GM18520 (cell line): ENCODE data around the gene GET4.
"Not testable (repeated sequence)": the region's sequence is repeated elsewhere in the genome, so short reads cannot be mapped to it uniquely, and the experiment has no call there.

Experiments
- ATAC-seq: cut with Tn5 transposase; IDR thresholded peaks from one replicate; pipeline ENCODE4 v1.9.1; 2021; ENCODE audit not compliant: unreplicated experiment

GET4 gene

DNA sequence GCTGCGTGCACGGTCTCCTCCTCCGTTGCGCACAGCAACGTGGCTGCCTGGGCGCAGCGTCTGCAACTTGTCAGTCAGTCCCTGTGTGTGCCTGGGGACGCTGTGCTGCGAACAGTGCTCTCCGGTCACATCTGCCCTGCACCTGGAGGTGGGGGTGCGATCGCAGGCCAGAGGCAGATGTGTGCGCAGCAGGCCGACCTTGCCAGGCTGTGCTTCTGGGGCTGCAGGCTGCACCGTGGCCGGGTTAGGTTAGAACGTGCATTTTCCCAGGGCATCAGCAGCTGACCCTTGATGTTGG is 8.2 kb upstream of the GET4 start:
- ATAC-seq, result no peak

DNA sequence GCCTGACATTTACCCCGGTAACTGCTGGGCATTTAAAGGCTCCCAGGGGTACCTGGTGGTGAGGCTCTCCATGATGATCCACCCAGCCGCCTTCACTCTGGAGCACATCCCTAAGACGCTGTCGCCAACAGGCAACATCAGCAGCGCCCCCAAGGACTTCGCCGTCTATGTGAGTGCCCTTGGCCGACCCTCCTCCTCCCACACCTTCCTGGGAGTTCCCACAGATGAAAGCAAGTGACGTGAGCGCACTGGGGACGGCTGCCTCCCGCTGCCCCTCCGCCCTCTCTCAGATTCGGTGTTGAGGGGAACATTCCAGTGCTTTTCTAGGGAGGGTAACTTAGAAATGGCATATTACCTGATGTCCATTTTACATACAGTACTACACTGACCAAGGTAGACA is 7.0 kb upstream of the GET4 start:
- no peak for ATAC-seq

DNA sequence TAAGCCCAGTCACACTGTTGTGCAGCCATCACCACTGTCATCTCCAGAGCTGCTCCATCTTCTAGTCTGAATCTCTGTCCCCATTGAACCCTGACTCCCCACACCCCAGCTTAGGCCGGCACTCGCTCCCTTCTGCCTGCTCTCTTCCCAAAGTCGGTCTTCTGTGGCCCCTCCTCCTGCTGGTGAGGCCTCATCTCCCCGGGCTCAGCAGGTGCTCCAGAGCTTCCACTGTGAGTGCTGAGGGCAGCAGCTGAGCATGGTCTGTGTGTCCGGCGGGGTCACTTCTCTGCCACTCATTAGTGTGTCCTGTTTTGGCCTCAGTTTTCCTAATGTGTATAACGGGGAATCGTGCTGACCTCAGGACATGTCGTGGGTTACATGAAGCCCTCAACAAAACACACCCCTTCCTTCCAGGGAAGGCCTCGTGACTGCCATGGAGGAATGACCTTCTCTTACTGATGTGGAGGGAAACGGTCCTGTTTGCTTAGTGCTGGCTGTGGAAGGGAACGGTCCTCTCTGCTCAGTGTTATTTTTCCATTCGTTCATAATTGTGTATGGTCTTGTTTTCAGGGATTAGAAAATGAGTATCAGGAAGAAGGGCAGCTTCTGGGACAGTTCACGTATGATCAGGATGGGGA is 4.3 kb upstream of the GET4 start:
- no peak for ATAC-seq

DNA sequence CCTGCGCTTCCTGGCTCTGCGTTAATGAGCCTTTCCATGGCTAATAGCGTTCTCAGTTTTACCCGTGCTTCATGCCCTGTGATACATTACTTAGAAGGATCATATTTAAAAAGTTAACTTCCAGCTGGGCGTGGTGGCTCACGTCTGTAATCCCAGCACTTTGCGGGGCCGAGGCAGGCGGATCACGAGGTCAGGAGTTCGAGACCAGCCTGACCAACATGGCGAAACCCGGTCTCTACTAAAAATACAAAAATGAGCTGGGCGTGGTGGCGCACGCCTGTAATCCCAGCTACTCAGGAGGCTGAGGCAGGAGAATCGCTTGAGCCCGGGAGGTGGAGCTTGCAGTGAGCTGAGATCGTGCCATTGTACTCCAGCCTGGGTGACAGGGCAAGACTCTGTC is 3.7 kb upstream of the GET4 start:
- ATAC-seq, result not testable (repeated sequence)

DNA sequence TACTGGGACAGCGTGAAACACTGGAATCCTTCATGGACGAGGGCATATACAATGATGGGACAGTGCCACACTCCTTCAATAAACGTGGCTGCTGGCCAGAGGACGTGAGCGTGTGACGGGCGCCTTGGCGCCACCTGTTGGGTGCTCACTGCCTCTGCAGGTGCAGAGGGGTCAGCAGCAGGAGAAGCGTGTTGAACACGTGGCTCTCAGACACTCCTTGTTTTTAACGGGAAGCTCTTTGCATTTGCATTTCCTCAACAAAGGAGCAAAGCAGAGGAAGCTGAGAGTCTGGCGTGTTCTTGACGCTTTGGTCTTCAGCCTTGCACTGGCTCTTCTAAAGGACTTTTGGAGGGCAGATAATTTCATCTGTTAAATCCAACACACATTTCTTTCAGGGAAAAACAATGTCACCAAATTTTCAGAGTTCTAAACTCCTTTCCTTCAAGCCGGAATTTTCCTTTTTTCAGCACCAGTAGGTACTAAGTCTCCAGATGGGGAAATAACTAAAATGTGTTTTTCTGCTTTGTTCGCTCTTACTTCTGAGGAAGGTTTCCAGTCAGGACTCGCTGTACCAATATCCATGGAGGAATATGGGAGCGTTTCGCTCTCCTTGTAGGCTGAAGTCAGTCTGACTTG is 2.9 kb upstream of the GET4 start:
- ATAC-seq, result no peak

DNA sequence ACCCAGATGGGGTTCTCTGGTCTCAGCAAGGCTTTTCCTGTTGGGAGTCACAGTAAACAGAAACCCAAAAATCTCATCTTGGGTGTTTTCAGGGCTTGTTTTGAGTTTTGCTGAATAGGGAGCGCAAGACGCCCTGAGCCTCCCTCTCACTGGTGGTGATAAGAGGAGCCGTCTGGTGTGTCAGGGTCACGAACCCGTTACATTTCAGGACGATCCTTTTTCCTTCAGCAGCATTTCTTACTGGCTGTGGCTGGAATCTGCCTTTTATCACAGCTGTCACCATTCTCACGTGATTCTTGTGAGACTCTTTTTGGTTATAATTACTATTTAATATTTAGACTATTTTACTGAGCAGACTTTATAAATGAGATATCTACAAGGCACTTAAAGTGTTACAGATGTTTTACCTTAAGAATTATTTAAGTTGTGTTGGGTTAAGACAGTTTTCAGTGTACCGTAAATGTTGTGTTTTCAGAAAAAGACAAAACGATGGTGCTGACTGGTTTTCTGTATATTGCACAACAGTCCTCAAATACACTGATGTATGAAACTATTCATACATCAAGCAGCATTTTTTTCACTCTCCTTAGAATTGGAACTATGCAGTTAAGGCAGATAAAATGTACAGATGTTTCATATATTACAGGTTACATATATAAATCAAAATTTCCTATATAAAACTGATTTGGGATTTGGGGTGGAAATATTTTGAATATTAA is 2.2 kb upstream of the GET4 start:
- no peak for ATAC-seq

- no peak for ATAC-seq
Measured at GRCh38 chr7:875051-875450, 1.3 kb upstream of the GET4 start.

DNA sequence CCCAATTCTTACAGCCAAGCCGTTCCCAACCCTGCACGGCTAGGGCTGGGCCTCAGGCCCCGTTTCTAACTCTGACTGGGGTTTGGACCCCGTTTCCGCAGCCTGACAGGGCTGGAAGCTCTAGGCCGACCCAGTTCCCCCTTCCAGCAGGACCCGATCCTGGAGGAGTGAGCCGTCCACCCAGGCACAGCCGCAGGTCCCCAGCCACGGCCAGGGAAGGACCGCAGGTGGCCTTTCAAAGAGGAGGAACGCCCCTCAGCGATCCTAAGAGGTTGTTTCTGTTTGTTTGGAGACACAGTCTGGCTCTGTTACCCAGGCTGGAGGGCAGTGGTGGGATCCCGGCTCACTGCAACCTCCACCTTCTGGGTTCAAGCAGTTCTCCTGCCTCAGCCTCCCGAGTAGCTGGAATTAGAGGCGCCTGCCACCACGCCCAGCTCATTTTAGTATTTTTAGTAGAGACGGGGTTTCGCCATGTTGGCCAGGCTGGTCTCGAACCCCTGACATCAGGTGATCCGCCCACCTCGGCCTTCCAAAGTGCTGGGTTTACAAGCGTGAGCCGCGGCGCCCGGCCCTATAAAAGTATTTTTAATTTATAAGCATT is 778 bp upstream of the GET4 start:
- ATAC-seq, result no peak

DNA sequence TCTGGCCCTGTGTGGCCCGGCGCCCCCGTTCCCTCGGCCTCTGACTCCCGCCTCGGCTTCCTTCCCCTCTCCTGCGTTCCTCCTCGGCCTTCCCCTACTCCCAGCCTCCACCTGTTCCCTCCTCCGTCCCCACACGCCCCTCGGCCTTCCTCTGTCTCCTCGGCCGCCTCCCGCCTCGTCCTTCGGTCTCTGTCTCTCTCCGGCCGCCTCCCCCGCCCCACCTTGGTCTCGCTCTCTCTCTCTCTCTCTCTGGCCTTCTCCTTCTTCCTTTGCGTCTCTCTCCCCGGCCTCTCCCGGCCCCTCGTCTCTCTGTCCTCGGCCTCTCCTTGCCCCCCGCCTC is 588 bp downstream of the GET4 start:
- no peak for ATAC-seq

- ATAC-seq, result no peak
Measured at GRCh38 chr7:877312-878232, 1.2 kb downstream of the GET4 start.

DNA sequence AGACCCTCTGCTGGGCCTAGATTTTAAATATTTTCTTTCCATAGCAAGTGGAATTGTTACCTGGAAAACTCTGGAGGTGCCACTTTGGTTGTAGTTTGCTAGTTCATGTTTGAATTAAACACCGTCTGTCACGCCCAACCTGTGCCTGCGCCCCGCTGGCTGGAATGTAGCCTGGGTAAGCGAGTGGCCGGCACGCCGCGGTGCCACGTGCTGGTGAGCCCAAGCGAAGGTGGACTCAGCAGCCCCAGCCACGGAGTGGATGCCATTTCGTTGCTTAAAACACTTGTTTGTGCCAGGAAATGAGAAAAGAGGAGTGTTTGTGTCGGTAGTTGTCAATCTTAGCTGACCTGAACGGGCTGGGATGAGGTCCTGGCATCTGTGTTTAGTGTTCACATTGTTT is 2.7 kb downstream of the GET4 start:
- ATAC-seq, result no peak

DNA sequence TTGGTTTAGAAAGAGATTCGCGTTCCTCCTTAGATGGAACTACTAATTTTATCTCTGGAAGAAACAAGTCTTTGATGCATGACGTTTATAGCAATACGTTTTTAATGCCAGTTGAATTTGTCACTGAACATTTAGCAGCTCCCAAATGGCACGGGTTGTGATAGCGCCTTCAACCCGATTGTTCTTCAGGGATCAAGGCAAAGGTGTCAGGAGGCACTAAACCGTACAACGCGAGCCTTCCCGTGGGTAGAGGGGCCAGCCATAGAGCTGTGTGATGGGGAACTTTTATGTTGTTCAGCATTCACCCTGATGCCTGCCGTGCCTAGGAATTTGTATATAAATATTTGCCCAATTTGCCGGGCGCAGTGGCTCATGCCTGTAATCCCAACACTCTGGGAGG is 3.4 kb downstream of the GET4 start:
- no peak for ATAC-seq

- no peak for ATAC-seq
Measured at GRCh38 chr7:880450-880849, 4.1 kb downstream of the GET4 start.

GRCh38 chr7:881441-882234 is 5.3 kb downstream of the GET4 start:
- ATAC-seq, result no peak

DNA sequence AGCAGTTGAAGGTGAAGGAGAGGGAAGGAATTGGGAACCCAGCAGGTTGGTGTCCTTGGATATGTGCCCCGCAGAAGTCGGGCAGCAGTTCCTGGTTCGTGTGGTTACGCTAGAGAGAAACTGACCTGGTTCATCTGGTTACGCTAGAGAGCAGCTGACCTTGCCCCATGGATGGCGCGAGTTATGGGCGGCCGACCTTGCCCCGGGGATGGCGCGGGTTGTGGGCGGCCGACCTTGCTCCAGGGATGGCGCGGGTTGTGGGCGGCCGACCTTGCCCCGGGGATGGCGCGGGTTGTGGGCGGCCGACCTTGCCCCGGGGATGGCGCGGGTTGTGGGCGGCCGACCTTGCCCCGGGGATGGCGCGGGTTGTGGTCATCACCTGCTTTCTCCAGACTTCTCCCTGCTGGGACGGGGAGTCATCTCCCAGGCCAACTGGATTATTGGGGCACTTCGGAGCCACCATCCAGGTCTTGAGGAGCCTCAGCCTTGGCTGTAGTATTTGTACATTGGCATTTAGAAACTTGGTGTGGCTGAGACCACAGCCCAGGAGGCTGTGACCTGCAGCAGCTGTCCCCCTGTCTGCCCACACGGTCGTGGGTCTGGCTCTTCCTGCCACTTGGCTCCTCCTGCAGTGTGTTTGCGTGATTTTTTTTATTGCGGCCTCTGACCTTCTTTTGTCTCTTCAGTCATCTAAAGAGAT is 6.1 kb downstream of the GET4 start:
- no peak for ATAC-seq

DNA sequence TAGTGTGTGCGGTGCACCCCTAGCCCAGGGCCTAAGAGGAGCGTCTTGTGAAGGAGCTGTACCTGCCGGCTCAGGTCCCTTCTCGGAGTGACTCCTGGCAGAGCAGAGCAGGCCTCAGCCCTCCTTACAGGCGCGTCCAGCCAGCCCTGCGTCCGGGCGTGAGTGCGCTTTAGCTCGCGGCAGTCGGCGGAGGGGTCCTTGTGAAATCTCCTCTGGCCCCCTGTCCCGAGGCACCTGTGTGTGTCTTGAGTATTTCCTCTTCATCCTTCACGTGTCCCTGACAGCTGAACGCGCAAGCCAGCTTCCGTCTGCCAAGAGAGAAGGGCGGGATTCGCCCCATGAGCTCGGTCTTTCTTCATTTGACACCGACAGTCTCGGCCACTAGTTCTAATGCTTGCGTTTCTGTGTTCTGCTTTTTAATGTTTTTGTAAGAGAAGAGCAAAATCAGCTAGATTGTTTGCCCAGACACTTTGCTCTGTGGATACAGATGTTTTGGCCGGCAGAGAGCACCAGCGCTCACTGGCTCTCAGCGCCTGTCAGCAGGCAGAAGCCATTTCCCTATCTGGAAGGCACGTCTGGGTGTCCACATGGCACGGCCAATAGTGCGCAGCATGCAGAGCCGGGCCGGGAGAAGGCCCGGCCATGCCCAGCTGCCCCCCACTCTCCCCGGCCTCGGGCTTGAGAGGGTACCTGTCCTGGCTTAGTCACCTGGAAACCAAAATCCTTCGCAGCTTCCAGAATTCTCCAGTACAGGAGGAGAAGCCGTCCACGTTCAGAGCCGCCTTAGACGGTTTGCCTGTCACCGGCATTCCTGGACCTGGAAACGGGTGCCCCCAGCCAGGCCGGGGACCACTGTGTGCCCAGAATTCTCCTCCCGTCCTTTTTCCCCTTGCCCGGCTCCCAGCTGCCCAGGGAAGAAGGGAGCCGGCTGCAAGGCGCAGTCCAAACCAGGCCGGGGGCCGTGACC is 7.0 kb downstream of the GET4 start:
- ATAC-seq, result no peak

GRCh38 chr7:884191-885003 is 8.0 kb downstream of the GET4 start:
- no peak for ATAC-seq
